DMS153 treated with DMSO at 0.1 percent for 48 hours (cell line): Measurements from ENCODE around the gene CHRND.
A peak's percentile ranks its signal among the peaks of the same experiment; 100 is the strongest.

Experiments used
- DNase-seq: peaks from one replicate; lab custom pipeline; 2025; ENCODE audit not compliant: unreplicated experiment; lab: John Stamatoyannopoulos, UW

Gene CHRND

GRCh38 chr2:232541195-232541960 lies 15.4 kb downstream of the CHRND start:
- DNase-seq = no peak

- no peak for DNase-seq
Observed at GRCh38 chr2:232541961-232542714, 16.2 kb downstream of the CHRND start.

- no peak for DNase-seq
Observed at GRCh38 chr2:232542715-232543467, 16.9 kb downstream of the CHRND start.

- no peak for DNase-seq
Observed at GRCh38 chr2:232543491-232543890, 17.5 kb downstream of the CHRND start.

GRCh38 chr2:232543928-232544631 lies 18.1 kb downstream of the CHRND start:
- DNase-seq = no peak

- DNase-seq = no peak
Observed at GRCh38 chr2:232544674-232545073, 18.7 kb downstream of the CHRND start.

- no peak for DNase-seq
Observed at GRCh38 chr2:232545511-232546375, 19.8 kb downstream of the CHRND start.

GRCh38 chr2:232547991-232548390 lies 22.0 kb downstream of the CHRND start:
- DNase-seq = no peak

- DNase-seq = no peak
Observed at GRCh38 chr2:232549655-232550353, 23.8 kb downstream of the CHRND start.

GRCh38 chr2:232550354-232551249 lies 24.6 kb downstream of the CHRND start, which contains the start of the genes EIF4E2 and TIGD1:
Gene EIF4E2, plus strand, starts transcription at chr2:232550689. Its CDS starts 36 bp downstream, at chr2:232550725.
Gene TIGD1, minus strand, starts transcription at chr2:232550557. Its CDS starts 675 bp downstream, at chr2:232549882.
- DNase-seq = peak; percentile 80

- no peak for DNase-seq
Observed at GRCh38 chr2:232551250-232551638, 25.3 kb downstream of the CHRND start.

- DNase-seq = no peak
Observed at GRCh38 chr2:232551776-232552175, 25.8 kb downstream of the CHRND start.

- DNase-seq = no peak
Observed at GRCh38 chr2:232556426-232556825, 30.5 kb downstream of the CHRND start.

- DNase-seq = no peak
Observed at GRCh38 chr2:232562515-232563151, 36.7 kb downstream of the CHRND start.

- no peak for DNase-seq
Observed at GRCh38 chr2:232563580-232563979, 37.6 kb downstream of the CHRND start.

- DNase-seq = no peak
Observed at GRCh38 chr2:232567721-232568120, 41.8 kb downstream of the CHRND start.

GRCh38 chr2:232568161-232568560 lies 42.2 kb downstream of the CHRND start:
- no peak for DNase-seq

GRCh38 chr2:232569541-232569940 lies 43.6 kb downstream of the CHRND start:
- no peak for DNase-seq
